HG03139 (cell line): ENCODE results near the gene POMC.
"Not testable (repeated sequence)": the region's sequence is repeated elsewhere in the genome, so short reads cannot be mapped to it uniquely, and the experiment has no call there.

ENCODE experiments used
- ATAC-seq: cut with Tn5 transposase; IDR thresholded peaks from one replicate; pipeline ENCODE4 v1.9.1; 2021; ENCODE audit not compliant: unreplicated experiment

POMC gene

DNA sequence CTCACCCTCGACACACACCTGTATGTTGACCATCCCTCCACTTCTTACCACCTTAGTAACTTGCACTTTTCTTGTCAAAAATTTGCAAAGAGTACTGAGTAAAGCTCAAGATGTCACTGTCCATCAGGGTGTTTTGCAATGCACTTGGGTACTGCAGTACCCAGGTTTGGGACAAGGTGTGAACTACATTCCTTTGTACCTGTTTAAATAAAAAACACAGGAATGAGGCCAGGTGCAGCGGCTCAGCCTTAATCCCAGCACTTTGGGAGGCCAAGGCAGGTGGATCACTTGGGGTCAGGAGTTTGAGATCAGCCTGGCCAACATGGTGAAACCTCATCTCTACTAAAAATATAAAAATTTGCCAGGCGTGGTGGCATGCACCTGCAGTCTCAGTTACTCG, 27.8 kb downstream of the POMC start:
- ATAC-seq: not testable (repeated sequence)

GRCh38 chr2:25132693-25133092, 35.7 kb downstream of the POMC start:
- no peak for ATAC-seq

DNA sequence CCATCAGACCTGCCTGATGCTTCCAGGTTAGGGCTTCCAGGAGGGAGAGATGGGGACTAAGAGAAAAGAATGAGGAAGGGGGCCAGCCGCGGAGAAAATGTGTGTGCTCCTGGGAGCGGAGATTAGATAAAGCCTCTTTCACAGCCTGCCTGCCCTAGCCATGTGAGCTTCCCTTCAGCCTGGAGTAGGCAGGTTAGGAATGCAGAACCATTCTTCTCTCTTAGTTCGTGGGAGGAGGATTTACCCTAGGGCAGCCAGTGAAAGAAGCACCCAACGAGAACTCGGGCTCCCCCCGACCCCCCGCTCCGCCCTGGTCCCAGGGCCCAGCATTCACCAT, 36.1 kb downstream of the POMC start:
- no peak for ATAC-seq

DNA sequence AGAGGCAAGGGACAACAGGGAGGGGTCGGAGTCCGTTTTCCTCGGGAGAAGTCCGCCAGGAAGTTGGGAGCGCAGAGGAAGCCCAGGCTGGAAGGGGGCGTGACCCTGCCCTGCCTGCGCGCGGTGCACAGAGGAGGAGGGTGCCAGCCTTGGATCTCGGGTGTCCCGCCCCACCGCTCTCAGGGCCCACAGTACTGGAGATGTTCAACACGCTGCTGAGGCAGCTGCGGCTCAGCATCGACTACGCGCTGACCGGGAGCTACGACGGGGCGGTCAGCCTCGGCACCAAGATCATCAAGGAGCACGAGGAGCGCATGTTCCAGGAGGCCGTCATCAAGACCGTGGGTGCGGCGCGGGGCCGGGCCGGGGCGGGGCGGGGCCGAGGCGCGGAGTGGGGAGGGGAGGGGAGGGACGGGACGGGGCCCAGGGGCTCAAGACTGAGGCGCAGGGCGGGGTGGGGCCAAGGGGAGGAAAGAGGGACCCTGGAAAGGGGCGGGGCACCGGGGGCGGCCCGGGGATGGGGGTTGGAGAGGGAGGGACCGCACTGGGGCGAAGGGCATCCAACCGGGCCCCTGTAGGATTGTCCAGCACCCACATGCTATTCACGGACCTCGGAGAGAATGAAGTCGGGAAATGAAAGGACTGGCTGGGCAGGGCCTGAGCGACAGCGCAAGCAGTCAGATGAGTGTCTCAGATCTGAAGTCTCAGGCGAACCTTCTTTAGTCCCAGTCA, 36.6 kb downstream of the POMC start:
- no peak for ATAC-seq

DNA sequence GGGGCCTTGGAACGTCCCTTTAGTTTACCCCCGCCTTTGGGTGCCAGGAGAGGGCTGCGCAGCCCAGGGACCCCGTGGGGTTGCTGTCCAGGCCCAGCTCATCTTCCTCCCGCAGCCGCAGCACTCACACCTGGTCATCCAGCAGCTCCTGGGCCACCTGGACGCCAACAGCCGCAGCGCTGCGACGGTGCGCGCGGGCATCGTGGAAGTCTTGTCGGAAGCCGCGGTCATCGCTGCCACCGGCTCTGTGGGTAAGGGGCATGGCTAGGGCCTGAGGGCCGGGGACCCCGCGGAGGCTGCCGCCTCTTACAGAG, 37.2 kb downstream of the POMC start:
- no peak for ATAC-seq

- ATAC-seq: no peak
These were observed 38.4 kb downstream of the POMC start for GRCh38 chr2:25129901-25130520.

DNA sequence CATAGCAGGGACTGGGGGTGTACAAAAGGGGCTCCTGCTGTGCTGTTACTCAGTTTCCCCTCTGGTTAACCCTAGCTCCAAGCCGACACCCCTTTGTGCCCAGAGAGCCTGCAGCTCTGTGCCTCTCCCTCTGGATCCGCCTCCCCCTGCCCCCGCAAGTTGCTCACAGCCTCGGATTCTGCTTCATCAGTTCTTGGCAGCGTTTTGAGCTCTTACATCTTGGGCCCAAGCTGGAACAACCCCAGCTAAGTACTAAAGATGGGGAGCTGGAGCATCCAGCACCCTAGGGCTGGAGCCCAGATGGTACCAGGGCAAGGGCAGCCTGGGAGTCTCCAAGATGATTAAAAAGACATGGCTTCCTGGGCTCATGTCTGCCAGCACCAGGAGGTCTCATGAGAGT, 40.7 kb downstream of the POMC start:
- no peak for ATAC-seq

DNA sequence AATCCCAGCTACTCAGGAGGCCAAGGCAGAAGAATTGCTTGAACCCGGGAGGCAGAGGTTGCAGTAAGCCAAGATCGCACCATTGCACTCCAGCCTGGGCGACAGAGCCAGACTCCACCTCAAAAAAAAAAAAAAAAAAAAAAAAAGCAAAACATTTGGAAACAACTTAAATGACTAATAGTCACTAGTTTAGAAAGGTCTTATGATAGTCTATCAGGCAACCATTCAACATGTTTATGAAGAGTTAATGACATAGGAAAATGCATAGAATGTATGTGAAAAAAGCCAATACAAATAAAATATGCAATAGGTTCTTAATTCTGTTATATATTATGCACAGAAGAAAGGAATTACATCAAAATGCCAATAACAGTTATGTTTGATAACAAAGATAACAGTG, 41.3 kb downstream of the POMC start:
- not testable (repeated sequence) for ATAC-seq

DNA sequence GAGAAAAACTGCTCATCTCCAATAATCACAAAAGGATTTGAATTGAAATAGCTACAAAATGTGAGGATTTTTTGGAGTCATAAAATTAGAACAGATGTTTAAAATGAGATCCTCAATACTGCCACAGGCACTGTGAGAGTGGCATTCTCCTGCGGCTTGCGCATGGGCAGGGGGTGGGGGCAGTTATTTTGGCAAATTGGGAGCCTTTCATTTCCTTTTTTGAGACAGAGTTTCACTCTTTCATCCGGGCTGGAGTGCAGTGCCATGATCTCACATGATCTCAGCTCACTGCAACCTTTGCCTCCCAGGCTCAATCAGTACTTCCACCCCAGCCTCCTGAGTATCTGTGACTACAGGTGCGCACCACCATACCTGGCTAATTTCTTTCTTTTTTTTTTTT, 42.4 kb downstream of the POMC start:
- ATAC-seq: no peak

DNA sequence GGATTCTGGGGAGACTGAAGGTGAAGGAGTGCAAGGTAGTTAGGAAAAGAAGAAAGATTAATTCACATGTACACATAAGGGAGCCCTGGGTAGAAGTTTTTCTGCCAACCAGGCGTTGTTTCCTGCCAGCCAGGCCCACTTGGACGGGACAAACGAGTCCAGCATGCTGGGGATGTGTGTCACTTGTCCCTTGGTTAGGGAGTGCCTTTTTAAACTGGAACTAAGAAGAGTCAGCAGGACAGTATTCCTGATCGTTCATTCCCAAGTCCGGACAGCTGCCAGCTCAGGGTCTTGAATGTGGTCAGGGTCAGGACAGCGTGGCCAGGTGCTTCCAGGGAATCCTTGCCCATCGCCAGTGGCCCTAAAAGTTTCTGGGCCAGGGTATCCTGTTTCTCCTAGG, 43.2 kb downstream of the POMC start:
- no peak for ATAC-seq

GRCh38 chr2:25123682-25124081, 44.7 kb downstream of the POMC start:
- no peak for ATAC-seq

- no peak for ATAC-seq
These were observed 46.0 kb downstream of the POMC start for GRCh38 chr2:25122367-25122766.

GRCh38 chr2:25119263-25119662, 49.1 kb downstream of the POMC start:
- ATAC-seq: no peak

DNA sequence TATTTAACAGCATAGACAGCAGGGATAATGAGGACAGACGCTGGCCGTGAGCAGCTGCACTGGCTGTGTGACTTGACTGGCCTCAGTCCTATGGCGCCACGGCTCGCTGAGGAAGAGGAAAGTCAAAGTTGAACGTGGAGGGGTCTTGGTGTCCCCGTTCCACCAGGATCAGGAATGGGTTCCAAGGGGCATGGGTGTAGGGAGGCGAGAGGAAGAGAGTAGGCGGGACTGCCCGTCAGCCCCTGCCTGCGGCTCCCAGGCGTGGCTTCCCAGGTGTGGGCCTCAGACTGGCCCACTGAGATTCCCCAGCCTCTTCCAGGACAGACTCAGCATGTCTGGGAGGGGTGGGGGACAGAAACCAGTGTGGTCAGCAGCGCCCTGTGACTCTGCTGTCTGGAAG, 51.4 kb downstream of the POMC start:
- no peak for ATAC-seq

- ATAC-seq: no peak
These were observed 52.5 kb downstream of the POMC start for GRCh38 chr2:25115902-25116301.

DNA sequence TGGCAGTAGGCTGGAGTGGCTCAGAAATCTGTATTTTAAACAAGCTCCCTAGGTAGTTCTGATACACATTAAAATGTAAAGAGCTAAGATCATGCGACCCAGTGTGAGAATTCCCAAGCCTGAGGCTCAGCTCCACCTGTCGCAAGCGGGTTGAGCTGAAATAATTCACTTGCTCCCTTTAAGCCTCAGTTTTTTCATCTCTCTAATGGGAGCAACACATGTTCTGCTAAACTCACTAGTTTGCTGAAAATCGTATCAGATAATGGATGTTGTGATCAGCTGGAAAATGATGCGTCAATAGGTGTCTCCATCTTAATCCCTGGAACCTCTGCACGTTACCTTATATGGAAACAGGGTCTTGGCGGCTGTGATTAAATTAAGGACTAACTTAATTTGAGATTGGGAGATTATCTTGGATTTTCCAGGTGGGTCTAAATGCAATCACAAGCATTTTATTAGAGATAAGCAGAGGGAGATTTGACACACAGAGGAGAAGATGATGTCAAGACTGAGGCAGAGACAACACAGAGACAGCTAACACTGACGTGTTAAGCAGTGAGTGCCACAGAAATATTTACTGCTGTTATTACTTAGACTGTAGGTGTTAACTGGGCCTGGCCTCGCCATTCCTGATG, 53.0 kb downstream of the POMC start:
- no peak for ATAC-seq

- no peak for ATAC-seq
These were observed 56.3 kb downstream of the POMC start for GRCh38 chr2:25112113-25112512.
